Liver (tissue), 9 donors: ENCODE data around the gene KIF7. TPM values are rescaled to one million over a fixed set of nuclear protein-coding genes. Genes with fewer than 3 reads are reported as not detected.

Experiments used
- DNase-seq: peaks from one replicate; pipeline ENCODE4 v3.0.0-alpha.2; 2017; ENCODE audit warnings: low spot score
- H3K27ac ChIP-seq, 2 donors: one replicate each; pipeline ENCODE4 v1.7.0; 2013; ENCODE audit warnings: inconsistent platforms in 2 of 2, low read length in 2 of 2, control low read depth in 1 of 2, low read depth in 1 of 2, mild to moderate bottlenecking in 1 of 2
- H3K27me3 ChIP-seq, 4 donors: one replicate each; pipeline versions ENCODE4 v1.6.1 to v1.7.0; 2013; ENCODE audit warnings: low read length in 3 of 4, inconsistent platforms in 1 of 4, mild to moderate bottlenecking in 1 of 4, moderate library complexity in 1 of 4; ENCODE audit not compliant: control insufficient read depth in 4 of 4, insufficient read depth in 4 of 4
- H3K36me3 ChIP-seq, 4 donors: one replicate each; pipeline versions ENCODE4 v1.6.1 to v1.7.0; 2013; ENCODE audit warnings: low read length in 3 of 4, mild to moderate bottlenecking in 3 of 4, low read depth in 1 of 4, moderate library complexity in 1 of 4; ENCODE audit not compliant: control insufficient read depth in 4 of 4, insufficient read depth in 3 of 4
- H3K4me1 ChIP-seq, 4 donors: one replicate each; pipeline versions ENCODE4 v1.6.1 to v1.7.0; 2013; ENCODE audit warnings: low read length in 3 of 4, mild to moderate bottlenecking in 3 of 4, moderate library complexity in 1 of 4; ENCODE audit not compliant: control insufficient read depth in 4 of 4, insufficient read depth in 4 of 4
- H3K4me3 ChIP-seq, 3 donors: one replicate each; pipeline versions ENCODE4 v1.6.1 to v1.7.0; 2013; ENCODE audit warnings: low read length in 3 of 3, control low read depth in 1 of 3, low read depth in 1 of 3, mild to moderate bottlenecking in 1 of 3
- H3K9ac ChIP-seq, 2 donors: one replicate each; pipeline ENCODE4 v1.7.0; 2013; ENCODE audit warnings: low read length in 2 of 2, mild to moderate bottlenecking in 2 of 2, moderate library complexity in 2 of 2, control low read depth in 1 of 2, low read depth in 1 of 2
- H3K9me3 ChIP-seq, 4 donors: one replicate each; pipeline versions ENCODE4 v1.6.1 to v1.7.0; 2013; ENCODE audit warnings: low read length in 3 of 4; ENCODE audit not compliant: control insufficient read depth in 4 of 4
- ATF3 ChIP-seq: IDR thresholded peaks from 2 replicates; pipeline ENCODE4 v1.6.1; 2016; ENCODE audit warnings: antibody characterized with exemption
- EGR1 ChIP-seq, 2 donors: IDR thresholded peaks; 2 replicates each; pipeline ENCODE4 v1.6.1; 2016 to 2018; ENCODE audit warnings: antibody characterized with exemption in 2 of 2, low read depth in 2 of 2
- FOXA1 ChIP-seq: IDR thresholded peaks from 2 replicates; pipeline ENCODE4 v1.6.1; 2016; ENCODE audit warnings: antibody characterized with exemption
- FOXA2 ChIP-seq: IDR thresholded peaks from 2 replicates; pipeline ENCODE4 v1.6.1; 2016; ENCODE audit warnings: antibody characterized with exemption
- GABPA ChIP-seq, 2 donors: IDR thresholded peaks in 1 of 2; conservative IDR thresholded peaks in 1 of 2; 2 replicates each; pipeline ENCODE4 v1.6.1; 2016; ENCODE audit warnings: antibody characterized with exemption in 2 of 2, mild to moderate bottlenecking in 1 of 2, moderate library complexity in 1 of 2
- HNF4A ChIP-seq, 2 donors: conservative IDR thresholded peaks; 2 replicates each; pipeline ENCODE4 v1.6.1; 2016; ENCODE audit warnings: antibody characterized with exemption in 2 of 2, mild to moderate bottlenecking in 2 of 2
- HNF4G ChIP-seq: IDR thresholded peaks from 2 replicates; pipeline ENCODE4 v1.6.1; 2016; ENCODE audit warnings: antibody characterized with exemption
- JUND ChIP-seq, 2 donors: IDR thresholded peaks; 2 replicates each; pipeline ENCODE4 v1.6.1; 2016; ENCODE audit warnings: antibody characterized with exemption in 2 of 2
- MAX ChIP-seq: IDR thresholded peaks from 2 replicates; pipeline ENCODE4 v1.6.1; 2016; ENCODE audit warnings: antibody characterized with exemption
- NR2F2 ChIP-seq: IDR thresholded peaks from 2 replicates; pipeline ENCODE4 v1.6.1; 2016; ENCODE audit warnings: antibody characterized with exemption
- RAD21 ChIP-seq, 2 donors: IDR thresholded peaks; 2 replicates each; pipeline ENCODE4 v1.6.1; 2016; ENCODE audit warnings: antibody characterized with exemption in 2 of 2, mild to moderate bottlenecking in 2 of 2
- REST ChIP-seq: IDR thresholded peaks from 2 replicates; pipeline ENCODE4 v1.6.1; 2016; ENCODE audit warnings: antibody characterized with exemption, mild to moderate bottlenecking
- RXRA ChIP-seq, 2 donors: IDR thresholded peaks; 2 replicates each; pipeline ENCODE4 v1.6.1; 2017 to 2018; ENCODE audit warnings: antibody characterized with exemption in 2 of 2, mild to moderate bottlenecking in 1 of 2
- SP1 ChIP-seq: IDR thresholded peaks from 2 replicates; pipeline ENCODE4 v1.6.1; 2018; ENCODE audit warnings: antibody characterized with exemption, mild to moderate bottlenecking
- TAF1 ChIP-seq: conservative IDR thresholded peaks from 2 replicates; pipeline ENCODE4 v1.6.1; 2016; ENCODE audit warnings: antibody characterized with exemption, mild to moderate bottlenecking
- YY1 ChIP-seq: IDR thresholded peaks from 2 replicates; pipeline ENCODE4 v1.6.1; 2016; ENCODE audit warnings: antibody characterized with exemption, mild to moderate bottlenecking
- WGBS: extraction: QIAGEN DNeasy Blood & Tissue Kit; methylation state at CpG from one replicate; pipeline ENCODE4 v1.1.7; 2013; 5-methylcytosine and 5-hydroxymethylcytosine counted together
- polyA plus RNA-seq, 2 donors: library from polyadenylated mRNA; stranded (reverse) in 1 of 2; unstranded in 1 of 2; fragments of 200-250 nt in 1 of 2; fragments of >200 nt in 1 of 2; fragmentation: Nextera tagmentation in 1 of 2; extraction: Ambion mirVana in 1 of 2; gene quantifications; one replicate each; pipeline versions ENCODE4 v1.2.1 to v1.2.3, GENCODE V29; 2013 to 2015
- total RNA-seq, 2 donors: library from RNA; depleted of rRNA; stranded (reverse); fragments of >200 nt; gene quantifications; one replicate each; pipeline ENCODE4 v1.2.3, GENCODE V29; 2014
- TF ChIP-seq, protein P1 (sequence below): fragments of 150-350 bp; IDR thresholded peaks from 2 replicates; pipeline ENCODE4 v1.5.1; 2017; ENCODE audit warnings: improper control_type of control experiment, low read depth, low read length; ENCODE audit not compliant: missing input control
- TF ChIP-seq, protein P2 (sequence below): IDR thresholded peaks from 2 replicates; pipeline ENCODE4 v1.6.1; 2016; ENCODE audit warnings: antibody characterized with exemption
- donor health status: healthy.
- donor health status: healthy.
- donor health status: healthy.
- donor health status: healthy.
- donor health status: healthy.

KIF7 gene
- total and polyA plus RNA-seq, 4 donors = 0.04 to 1.3 (median 0.72) TPM

DNA sequence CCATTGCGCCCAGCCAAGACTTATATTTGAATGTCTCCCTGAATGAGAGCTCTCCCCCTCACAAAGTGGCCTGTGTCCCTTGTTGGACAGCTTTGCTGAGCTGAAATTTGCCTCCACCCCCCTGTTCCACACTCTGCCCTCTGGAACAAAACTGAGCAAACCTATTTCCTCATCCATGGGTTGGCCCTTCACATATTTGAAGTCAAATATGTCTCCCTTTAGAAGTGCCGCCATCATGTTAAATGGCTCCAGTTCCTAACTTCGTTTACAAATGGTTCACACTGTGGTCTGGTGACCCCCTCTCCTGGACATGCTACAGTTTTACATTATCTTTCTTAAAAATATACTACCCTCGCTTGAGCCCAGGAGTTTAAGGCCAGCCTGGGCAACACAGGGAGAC lies 19.3 kb upstream of the KIF7 start:
- WGBS = 38% methylated on average over 4 of the region's 4 CpGs
- DNase-seq = no peak

More for the DNA sequence above, 19.3 kb upstream of the KIF7 start:
- Histone ChIP-seq H3K27me3 (no peaks in the 10 kb centered on the region), H3K9me3 (no peaks in the 10 kb centered on the region), H3K36me3 (peaks cover 0 to 5% (median 0%) of the 10 kb centered on the region in 4 donors), H3K27ac (peak overlapping the region; percentile 36 to 44), H3K4me3 (no peak overlapping the region), H3K4me1 (peaks cover 0 to 43% (median 31%) of the 10 kb centered on the region in 4 donors), H3K9ac (peak overlapping the region in 1 of 2 donors; percentile 47)
- peak; percentile 73 to 79 for TF ChIP-seq RAD21 (IDR thresholded peaks at IDR 0.05)
- TF ChIP-seq EGR1 (IDR thresholded peaks at IDR 0.05; ENCODE audit: low read depth in 2 of 2) = peak; percentile 36 to 62
- TF ChIP-seq SP1 = peak; percentile 93
- TF ChIP-seq HNF4A (conservative IDR thresholded peaks at IDR 0.05) = peak; percentile 92 to 95
- TF ChIP-seq FOXA2 = peak; percentile 77
- TF ChIP-seq GABPA (IDR thresholded peaks at IDR 0.05 in 1 of 2, conservative IDR thresholded peaks at IDR 0.05 in 1 of 2) = peak in 1 of 2 donors; percentile 59
- peak; percentile 98 for TF ChIP-seq YY1
- peak; percentile 89 for TF ChIP-seq REST
- peak; percentile 67 for TF ChIP-seq FOXA1
- TF ChIP-seq NR2F2 = no peak
- TF ChIP-seq MAX = no peak
- TF ChIP-seq TAF1 = no peak
- TF ChIP-seq, protein P1, sequence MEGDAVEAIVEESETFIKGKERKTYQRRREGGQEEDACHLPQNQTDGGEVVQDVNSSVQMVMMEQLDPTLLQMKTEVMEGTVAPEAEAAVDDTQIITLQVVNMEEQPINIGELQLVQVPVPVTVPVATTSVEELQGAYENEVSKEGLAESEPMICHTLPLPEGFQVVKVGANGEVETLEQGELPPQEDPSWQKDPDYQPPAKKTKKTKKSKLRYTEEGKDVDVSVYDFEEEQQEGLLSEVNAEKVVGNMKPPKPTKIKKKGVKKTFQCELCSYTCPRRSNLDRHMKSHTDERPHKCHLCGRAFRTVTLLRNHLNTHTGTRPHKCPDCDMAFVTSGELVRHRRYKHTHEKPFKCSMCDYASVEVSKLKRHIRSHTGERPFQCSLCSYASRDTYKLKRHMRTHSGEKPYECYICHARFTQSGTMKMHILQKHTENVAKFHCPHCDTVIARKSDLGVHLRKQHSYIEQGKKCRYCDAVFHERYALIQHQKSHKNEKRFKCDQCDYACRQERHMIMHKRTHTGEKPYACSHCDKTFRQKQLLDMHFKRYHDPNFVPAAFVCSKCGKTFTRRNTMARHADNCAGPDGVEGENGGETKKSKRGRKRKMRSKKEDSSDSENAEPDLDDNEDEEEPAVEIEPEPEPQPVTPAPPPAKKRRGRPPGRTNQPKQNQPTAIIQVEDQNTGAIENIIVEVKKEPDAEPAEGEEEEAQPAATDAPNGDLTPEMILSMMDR = peak; percentile 27
- TF ChIP-seq ATF3 = peak; percentile 85
- TF ChIP-seq HNF4G = peak; percentile 67
- TF ChIP-seq, protein P2, sequence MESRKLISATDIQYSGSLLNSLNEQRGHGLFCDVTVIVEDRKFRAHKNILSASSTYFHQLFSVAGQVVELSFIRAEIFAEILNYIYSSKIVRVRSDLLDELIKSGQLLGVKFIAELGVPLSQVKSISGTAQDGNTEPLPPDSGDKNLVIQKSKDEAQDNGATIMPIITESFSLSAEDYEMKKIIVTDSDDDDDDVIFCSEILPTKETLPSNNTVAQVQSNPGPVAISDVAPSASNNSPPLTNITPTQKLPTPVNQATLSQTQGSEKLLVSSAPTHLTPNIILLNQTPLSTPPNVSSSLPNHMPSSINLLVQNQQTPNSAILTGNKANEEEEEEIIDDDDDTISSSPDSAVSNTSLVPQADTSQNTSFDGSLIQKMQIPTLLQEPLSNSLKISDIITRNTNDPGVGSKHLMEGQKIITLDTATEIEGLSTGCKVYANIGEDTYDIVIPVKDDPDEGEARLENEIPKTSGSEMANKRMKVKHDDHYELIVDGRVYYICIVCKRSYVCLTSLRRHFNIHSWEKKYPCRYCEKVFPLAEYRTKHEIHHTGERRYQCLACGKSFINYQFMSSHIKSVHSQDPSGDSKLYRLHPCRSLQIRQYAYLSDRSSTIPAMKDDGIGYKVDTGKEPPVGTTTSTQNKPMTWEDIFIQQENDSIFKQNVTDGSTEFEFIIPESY = peak; percentile 77
- peak; percentile 35 to 82 for TF ChIP-seq JUND (IDR thresholded peaks at IDR 0.05)
- peak; percentile 71 to 87 for TF ChIP-seq RXRA (IDR thresholded peaks at IDR 0.05)
